IMR-90 (cell line): ENCODE data around the gene PLXNA4. TPM values are rescaled to one million over a fixed set of nuclear protein-coding genes. Genes with fewer than 3 reads are reported as not detected.

Experiments
- ATAC-seq: fragments of 200-7000 bp; cut with Tn5 transposase; 2 replicates; pipeline ENCODE4 v1.9.1; 2020; ENCODE audit warnings: low read depth, mild to moderate bottlenecking, moderate library complexity
- BruUV-seq: library from RNA; stranded (reverse); fragments of 400-500 nt; replicated peaks from 2 replicates; lab custom pipeline; 2021; lab: Mats Ljungman, UMichigan
- CTCF ChIA-PET: fragments of 300-600 bp; formaldehyde crosslinking; extraction: SDS; loops from one replicate; lab custom pipeline; 2021; ENCODE audit warnings: antibody characterized with exemption; lab: Yijun Ruan, JAX
- POLR2A ChIA-PET: fragments of 300-600 bp; sonication (Branson Sonifier 250); formaldehyde crosslinking; loops from one replicate; lab custom pipeline; 2022; ENCODE audit warnings: antibody characterized with exemption; ENCODE audit not compliant: unreplicated experiment; lab: Charles Lee
- DNase-seq: peaks from one replicate; pipeline ENCODE4 v3.0.0; 2013
- H2AFZ ChIP-seq: replicated peaks from 2 replicates; pipeline ENCODE3; 2013; ENCODE audit warnings: low read length, mild to moderate bottlenecking; ENCODE audit not compliant: poor library complexity
- H2AK5ac ChIP-seq: 2 replicates; pipeline ENCODE4 v1.6.1; 2013; ENCODE audit warnings: low read depth, low read length, inconsistent platforms
- H2AK9ac ChIP-seq: replicated peaks from 2 replicates; pipeline ENCODE3; 2013; ENCODE audit warnings: mild to moderate bottlenecking, low read depth, low read length, moderate library complexity; ENCODE audit not compliant: poor library complexity
- H2BK120ac ChIP-seq: 2 replicates; pipeline ENCODE4 v1.6.1; 2013; ENCODE audit warnings: low read depth, low read length, inconsistent platforms
- H2BK15ac ChIP-seq: 3 replicates; pipeline ENCODE4 v1.6.1; 2013; ENCODE audit warnings: low read depth, low read length, inconsistent platforms
- H2BK20ac ChIP-seq: 2 replicates; pipeline ENCODE4 v1.6.1; 2013; ENCODE audit warnings: low read depth, mild to moderate bottlenecking, inconsistent platforms, low read length, moderate library complexity
- H2BK5ac ChIP-seq: 2 replicates; pipeline ENCODE4 v1.6.1; 2013; ENCODE audit warnings: mild to moderate bottlenecking, low read depth, low read length, inconsistent platforms; ENCODE audit not compliant: poor library complexity, severe bottlenecking
- H3K14ac ChIP-seq: replicated peaks from 2 replicates; pipeline ENCODE4 v1.6.1; 2013; ENCODE audit warnings: low read depth, low read length, inconsistent platforms
- H3K18ac ChIP-seq: 2 replicates; pipeline ENCODE4 v1.6.1; 2013; ENCODE audit warnings: low read depth, low read length, control low read depth
- H3K23ac ChIP-seq: 2 replicates; pipeline ENCODE4 v1.6.1; 2013; ENCODE audit warnings: low read depth, low read length, inconsistent platforms
- H3K27ac ChIP-seq: 2 replicates; pipeline ENCODE4 v1.5.1; 2013; ENCODE audit warnings: mild to moderate bottlenecking, control low read depth, low read length; ENCODE audit not compliant: insufficient read depth
- H3K27me3 ChIP-seq: 2 replicates; pipeline ENCODE4 v1.6.1; 2013; ENCODE audit warnings: low read length; ENCODE audit not compliant: control insufficient read depth, insufficient read depth
- H3K36me3 ChIP-seq: 2 replicates; pipeline ENCODE4 v1.6.1; 2013; ENCODE audit warnings: low read length, mixed read lengths; ENCODE audit not compliant: control insufficient read depth, insufficient read depth
- H3K4ac ChIP-seq: 2 replicates; pipeline ENCODE4 v1.6.1; 2013; ENCODE audit warnings: low read depth, low read length, inconsistent platforms
- H3K4me1 ChIP-seq: 2 replicates; pipeline ENCODE4 v1.6.1; 2013; ENCODE audit warnings: low read length, mixed read lengths; ENCODE audit not compliant: control insufficient read depth, insufficient read depth
- H3K4me2 ChIP-seq: 2 replicates; pipeline ENCODE4 v1.6.1; 2013; ENCODE audit warnings: low read depth, mild to moderate bottlenecking, control low read depth, low read length, moderate library complexity
- H3K4me3 ChIP-seq: 2 replicates; pipeline ENCODE4 v1.5.1; 2013; ENCODE audit warnings: low read depth, mild to moderate bottlenecking, control low read depth, low read length, moderate library complexity; ENCODE audit not compliant: insufficient read depth
- H3K56ac ChIP-seq: 2 replicates; pipeline ENCODE4 v1.6.1; 2013; ENCODE audit warnings: low read length, inconsistent platforms; ENCODE audit not compliant: insufficient read depth; ENCODE audit errors: extremely low read depth
- H3K79me1 ChIP-seq, 2 experiments: 2 replicates each; pipeline ENCODE4 v1.6.1; 2013; ENCODE audit warnings: low read length in 2 of 2, inconsistent platforms in 1 of 2, low read depth in 1 of 2
- H3K9ac ChIP-seq: 2 replicates; pipeline ENCODE4 v1.6.1; 2013; ENCODE audit warnings: low read depth, low read length, control low read depth
- H3K9me1 ChIP-seq: 2 replicates; pipeline ENCODE4 v1.6.1; 2013; ENCODE audit warnings: low read length, inconsistent platforms; ENCODE audit not compliant: insufficient read depth
- H3K9me3 ChIP-seq: 2 replicates; pipeline ENCODE4 v1.6.1; 2013; ENCODE audit warnings: low read length; ENCODE audit not compliant: control insufficient read depth, insufficient read depth
- H4K20me1 ChIP-seq: 2 replicates; pipeline ENCODE4 v1.6.1; 2013; ENCODE audit warnings: low read length, inconsistent platforms; ENCODE audit not compliant: insufficient read depth
- H4K5ac ChIP-seq: 2 replicates; pipeline ENCODE4 v1.6.1; 2013; ENCODE audit warnings: mild to moderate bottlenecking, low read depth, low read length, control low read depth
- H4K8ac ChIP-seq, 2 experiments: 2 replicates each; pipeline ENCODE4 v1.6.1; 2013; ENCODE audit warnings: low read depth in 2 of 2, low read length in 2 of 2, control low read depth in 1 of 2, inconsistent platforms in 1 of 2
- H4K91ac ChIP-seq: 2 replicates; pipeline ENCODE4 v1.6.1; 2013; ENCODE audit warnings: low read depth, low read length, inconsistent platforms; ENCODE audit not compliant: insufficient read depth
- CEBPB ChIP-seq: IDR thresholded peaks from 2 replicates; pipeline ENCODE4 v1.6.1; 2012; ENCODE audit warnings: low read depth, low read length, improper control_type of control experiment
- CHD1 ChIP-seq: IDR thresholded peaks from 2 replicates; pipeline ENCODE4 v1.6.1; 2012; ENCODE audit warnings: low read depth, low read length, improper control_type of control experiment
- ELK1 ChIP-seq: fragments of 150-350 bp; IDR thresholded peaks from 2 replicates; pipeline ENCODE4 v1.6.1; 2016; ENCODE audit warnings: low read depth, mild to moderate bottlenecking, low read length, moderate library complexity, borderline replicate concordance
- MAFK ChIP-seq: IDR thresholded peaks from 2 replicates; pipeline ENCODE4 v1.6.1; 2012; ENCODE audit warnings: low read depth, low read length, improper control_type of control experiment
- MAZ ChIP-seq: IDR thresholded peaks from 2 replicates; pipeline ENCODE4 v1.6.1; 2012; ENCODE audit warnings: low read depth, mild to moderate bottlenecking, low read length, improper control_type of control experiment, moderate library complexity, borderline replicate concordance
- MXI1 ChIP-seq: IDR thresholded peaks from 2 replicates; pipeline ENCODE4 v1.6.1; 2012; ENCODE audit warnings: low read depth, mild to moderate bottlenecking, low read length, moderate library complexity, borderline replicate concordance
- NFE2L2 ChIP-seq: fragments of 150-350 bp; IDR thresholded peaks from 2 replicates; pipeline ENCODE4 v1.6.1; 2016; ENCODE audit warnings: low read depth, mild to moderate bottlenecking, low read length
- POLR2A ChIP-seq: IDR thresholded peaks from 2 replicates; pipeline ENCODE4 v1.6.1; 2012; ENCODE audit warnings: mild to moderate bottlenecking, low read depth, low read length
- RAD21 ChIP-seq: IDR thresholded peaks from 2 replicates; pipeline ENCODE4 v1.6.1; 2012; ENCODE audit warnings: low read length, improper control_type of control experiment
- RCOR1 ChIP-seq: IDR thresholded peaks from 2 replicates; pipeline ENCODE4 v1.6.1; 2012; ENCODE audit warnings: mild to moderate bottlenecking, low read length, improper control_type of control experiment; ENCODE audit not compliant: insufficient replicate concordance
- RFX5 ChIP-seq: IDR thresholded peaks from 2 replicates; pipeline ENCODE4 v1.8.0; 2012; ENCODE audit warnings: low read depth, mild to moderate bottlenecking, low read length, moderate library complexity
- SMC3 ChIP-seq: fragments of 150-350 bp; IDR thresholded peaks from 2 replicates; pipeline ENCODE4 v1.6.1; 2016; ENCODE audit warnings: low read depth, mild to moderate bottlenecking, antibody characterized with exemption, low read length, moderate library complexity
- WGBS, 2 experiments: methylation state at CpG; one replicate each; pipeline versions ENCODE4 v1.1.5 to v1.1.7; 2013; ENCODE audit warnings: missing lambda C conversion rate in 2 of 2; ENCODE audit not compliant: insufficient read length in 1 of 2; ENCODE audit errors: extremely low coverage in 2 of 2; 5-methylcytosine and 5-hydroxymethylcytosine counted together
- dilution Hi-C: fragments of 300-500 bp; cut with HindIII; formaldehyde crosslinking; loops from one replicate; pipeline ENCODE4 v1.14.3; 2018; ENCODE audit warnings: low sequenced_read_pairs; ENCODE audit not compliant: unreplicated experiment
- in situ Hi-C: fragments of 300-500 bp; cut with MboI; formaldehyde crosslinking; loops from 3 replicates; pipeline ENCODE4 v1.14.3; 2019; ENCODE audit warnings: low sequenced_read_pairs, inconsistent platforms, mixed read lengths
- intact Hi-C: fragments of 100-400 bp; cut with micrococcal nuclease; formaldehyde crosslinking; loops from 2 replicates; pipeline ENCODE4 v1.10.0; 2022
- polyA plus RNA-seq, 3 experiments: library from polyadenylated mRNA; depleted of rRNA; stranded (reverse); fragments of >200 nt; gene quantifications; 2 replicates each; pipeline ENCODE4 v1.2.3, GENCODE V29; 2012; ENCODE audit warnings: low replicate concordance in 1 of 3
- total RNA-seq: library from RNA; depleted of rRNA; stranded (reverse); fragments of >200 nt; gene quantifications from 2 replicates; pipeline ENCODE4 v1.2.3, GENCODE V29; 2012

Gene PLXNA4
- total and polyA plus RNA-seq, 2 of the 4 experiments (the other 2 are of a cell fraction), result under 0.01 TPM

DNA sequence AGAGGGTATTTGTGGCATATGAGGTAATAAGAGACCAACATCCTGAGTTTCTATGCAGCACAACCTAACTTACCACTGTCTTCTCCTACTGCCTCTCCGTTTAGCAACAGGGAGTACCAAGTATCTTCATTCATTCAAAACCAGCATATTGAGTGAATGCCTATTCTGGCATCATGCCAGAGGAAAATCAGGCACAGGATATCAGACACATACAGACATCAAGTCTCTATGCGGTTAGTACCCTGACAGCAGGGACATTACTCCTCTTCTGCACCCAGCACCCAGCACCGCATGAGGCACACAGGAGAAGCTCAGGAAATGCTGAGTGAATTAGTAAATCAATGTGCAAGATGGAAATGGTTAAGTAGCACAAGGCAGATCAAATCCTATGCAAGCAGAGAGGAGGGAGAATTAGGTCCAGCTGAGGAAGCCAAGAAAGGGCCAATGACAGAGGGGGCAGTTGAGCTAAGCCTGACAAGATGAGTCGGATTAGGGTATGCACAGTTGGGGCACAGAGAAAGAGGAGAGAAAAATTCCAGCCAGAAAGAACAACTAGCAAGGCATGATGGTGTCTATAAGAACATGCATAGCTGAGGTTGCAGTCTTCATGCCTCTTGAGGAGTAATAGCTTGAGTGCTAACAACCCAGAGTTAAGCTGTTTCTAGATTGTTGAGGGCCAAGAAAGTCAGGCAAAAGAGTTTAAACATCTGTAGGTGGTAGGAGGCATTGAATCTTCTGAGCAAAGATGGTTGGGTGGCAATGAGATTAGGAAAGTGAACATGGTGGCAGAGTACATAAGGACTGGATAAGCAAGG, 146.0 kb downstream of the PLXNA4 start:
- H3K27ac ChIP-seq, result no peak overlapping the region
- ATAC-seq, result no peak
- POLR2A ChIA-PET, result no interaction called here

More for the DNA sequence above, 146.0 kb downstream of the PLXNA4 start:
- Histone ChIP-seq H3K18ac (no peak overlapping the region), H3K14ac (no peak overlapping the region), H3K79me1 (no peaks in the 10 kb centered on the region), H3K4me3 (no peak overlapping the region), H3K27me3 (no peaks in the 10 kb centered on the region), H4K20me1 (no peaks in the 10 kb centered on the region), H3K9me1 (no peaks in the 10 kb centered on the region), H3K56ac (no peak overlapping the region), H3K9ac (no peak overlapping the region), H2BK20ac (no peak overlapping the region), H2BK5ac (no peak overlapping the region), H2BK15ac (no peak overlapping the region), H3K4me2 (no peak overlapping the region), H4K5ac (no peak overlapping the region), H2AFZ (no peak overlapping the region), H2AK5ac (no peak overlapping the region), H4K91ac (no peak overlapping the region), H4K8ac (no peak overlapping the region), H3K9me3 (no peaks in the 10 kb centered on the region), H2AK9ac (no peak overlapping the region), H3K4ac (no peak overlapping the region), H3K4me1 (no peaks in the 10 kb centered on the region), H3K23ac (no peak overlapping the region), H2BK120ac (no peak overlapping the region), H3K36me3 (no peaks in the 10 kb centered on the region)
- no peak for DNase-seq
- no TSS peak for BruUV-seq
- CTCF ChIA-PET, result no interaction called here
- WGBS, 2 experiments, result no CpG with 5 or more reads among the region's 4 CpGs
- dilution Hi-C loops, result no loop called here
- in situ Hi-C loops, result no loop called here
- intact Hi-C loops, result no loop called here
- no peak for TF ChIP-seq MXI1
- no peak for TF ChIP-seq CEBPB
- no peak for TF ChIP-seq ELK1
- no peak for TF ChIP-seq MAFK
- no peak for TF ChIP-seq RFX5
- TF ChIP-seq MAZ, result no peak
- TF ChIP-seq RAD21, result no peak
- TF ChIP-seq RCOR1, result no peak
- TF ChIP-seq NFE2L2, result no peak
- TF ChIP-seq SMC3, result no peak
- no peak for TF ChIP-seq POLR2A
- TF ChIP-seq CHD1, result no peak
